PC-3 (cell line): ENCODE measurements around the gene NAT16. TPM values are rescaled to one million over a fixed set of nuclear protein-coding genes. Genes with fewer than 3 reads are reported as not detected.
"Not testable (repeated sequence)": the region's sequence is repeated elsewhere in the genome, so short reads cannot be mapped to it uniquely, and the experiment has no call there.

Source experiments
- ATAC-seq: fragments of 200-7000 bp; cut with Tn5 transposase; 2 replicates; pipeline ENCODE4 v1.9.1; 2020; ENCODE audit warnings: mild to moderate bottlenecking, moderate library complexity
- BruUV-seq: library from RNA; stranded (reverse); fragments of 400-500 nt; replicated peaks from 2 replicates; lab custom pipeline; 2021; lab: Mats Ljungman, UMichigan
- CTCF ChIA-PET: fragments of 300-600 bp; sonication (Branson Sonifier 250); formaldehyde crosslinking; loops from one replicate; lab custom pipeline; 2022; ENCODE audit warnings: antibody characterized with exemption; lab: Charles Lee
- POLR2A ChIA-PET: fragments of 300-600 bp; sonication (Branson Sonifier 250); formaldehyde crosslinking; loops from one replicate; lab custom pipeline; 2022; ENCODE audit warnings: antibody characterized with exemption; ENCODE audit not compliant: unreplicated experiment; lab: Charles Lee
- DNase-seq: peaks from one replicate; pipeline ENCODE4 v3.0.0-alpha.2; 2015
- H2AFZ ChIP-seq: fragments of 300-600 bp; sonication (generic); 2 replicates; pipeline ENCODE4 v1.6.0; 2016; ENCODE audit warnings: antibody characterized with exemption, low read length
- H3F3A ChIP-seq: fragments of 300-600 bp; sonication (generic); one replicate; pipeline ENCODE4 v1.6.0; 2017; ENCODE audit warnings: antibody characterized with exemption, low read length, control low read depth, mild to moderate bottlenecking; ENCODE audit not compliant: unreplicated experiment
- H3K27ac ChIP-seq: fragments of 300-600 bp; sonication (generic); 2 replicates; pipeline ENCODE4 v1.5.1; 2016; ENCODE audit warnings: mild to moderate bottlenecking, low read length
- H3K27me3 ChIP-seq: fragments of 300-600 bp; sonication (generic); 2 replicates; pipeline ENCODE4 v1.6.1; 2016; ENCODE audit warnings: low read length, mixed read lengths
- H3K36me3 ChIP-seq: fragments of 300-600 bp; sonication (generic); 2 replicates; pipeline ENCODE4 v1.6.1; 2016; ENCODE audit warnings: low read depth, mixed run types, low read length, mixed read lengths
- H3K4me1 ChIP-seq: fragments of 300-600 bp; sonication (generic); 2 replicates; pipeline ENCODE4 v1.5.1; 2016; ENCODE audit warnings: low read length; ENCODE audit not compliant: insufficient read depth
- H3K4me2 ChIP-seq: fragments of 300-600 bp; sonication (generic); 2 replicates; pipeline ENCODE4 v1.6.0; 2016; ENCODE audit warnings: low read length
- H3K4me3 ChIP-seq: fragments of 300-600 bp; sonication (generic); 2 replicates; pipeline ENCODE4 v1.5.1; 2016; ENCODE audit warnings: mild to moderate bottlenecking, low read length, mixed read lengths
- H3K79me2 ChIP-seq: fragments of 300-600 bp; sonication (generic); 2 replicates; pipeline ENCODE4 v1.6.1; 2017; ENCODE audit warnings: low read length, mixed read lengths
- H3K9ac ChIP-seq: fragments of 300-600 bp; sonication (generic); 2 replicates; pipeline ENCODE4 v1.6.0; 2016; ENCODE audit warnings: mild to moderate bottlenecking, low read length
- H3K9me2 ChIP-seq: fragments of 300-600 bp; sonication (generic); replicated peaks from 2 replicates; pipeline ENCODE4 v1.6.1; 2016; ENCODE audit warnings: mixed run types, low read length, mixed read lengths
- H3K9me3 ChIP-seq: fragments of 300-600 bp; sonication (generic); 2 replicates; pipeline ENCODE4 v1.6.1; 2016; ENCODE audit warnings: low read length, mixed read lengths
- H4K20me1 ChIP-seq: fragments of 300-600 bp; sonication (generic); 2 replicates; pipeline ENCODE4 v1.6.1; 2016; ENCODE audit warnings: low read length, mixed read lengths
- CTCF ChIP-seq: fragments of 300-600 bp; sonication (generic); conservative IDR thresholded peaks from 2 replicates; pipeline ENCODE4 v1.5.1; 2017; ENCODE audit warnings: antibody characterized with exemption, low read depth, mild to moderate bottlenecking, low read length
- EZH2 ChIP-seq: fragments of 300-600 bp; sonication (generic); IDR thresholded peaks from one replicate; pipeline ENCODE4 v1.6.1; 2017; ENCODE audit warnings: antibody characterized with exemption, mild to moderate bottlenecking, low read length; ENCODE audit not compliant: unreplicated experiment
- EZH2phosphoT487 ChIP-seq: fragments of 300-600 bp; sonication (generic); IDR thresholded peaks from 2 replicates; pipeline ENCODE4 v1.6.1; 2018; ENCODE audit warnings: mild to moderate bottlenecking, antibody characterized with exemption, low read length, borderline replicate concordance
- intact Hi-C: fragments of 100-400 bp; cut with micrococcal nuclease; formaldehyde crosslinking; loops from 2 replicates; pipeline ENCODE4 v1.9.0; 2023
- total RNA-seq: library from RNA; depleted of rRNA; stranded (reverse); fragments of >200 nt; gene quantifications from 2 replicates; pipeline ENCODE4 v1.2.3, GENCODE V29; 2014

NAT16 gene
- total RNA-seq, 1 experiment from 2014 or later, result 0.26 TPM

- intact Hi-C loops, result no loop called here
- POLR2A ChIA-PET, result interaction anchor here (0.6 kb wide), 1 partner anchor 35 kb away, joined by 6 read pairs; the partner anchor contains the start of gene VGF
- no peak for ATAC-seq
Observed at GRCh38 chr7:101200504-101200861, 20.4 kb upstream of the NAT16 start.

GRCh38 chr7:101199522-101199921 is 19.4 kb upstream of the NAT16 start:
- H3K27ac ChIP-seq, DNase-seq, H3K4me3 ChIP-seq, H3K9ac ChIP-seq, POLR2A ChIA-PET, intact Hi-C loops, H3K9me3 ChIP-seq, H4K20me1 ChIP-seq, H3K79me2 ChIP-seq, H3K36me3 ChIP-seq, H3K4me2 ChIP-seq, H3F3A ChIP-seq, CTCF ChIA-PET, H3K4me1 ChIP-seq, H2AFZ ChIP-seq, H3K9me2 ChIP-seq, ATAC-seq, H3K27me3 ChIP-seq, BruUV-seq: not testable (repeated sequence)

More at GRCh38 chr7:101200504-101200861, 20.4 kb upstream of the NAT16 start:
- H3K27ac ChIP-seq, result no peak overlapping the region
- H2AFZ ChIP-seq, result no peak overlapping the region
- H3K27me3 ChIP-seq, result no peaks in the 10 kb centered on the region
- H3K9me3 ChIP-seq, result no peaks in the 10 kb centered on the region
- H3K36me3 ChIP-seq, result no peaks in the 10 kb centered on the region
- BruUV-seq, result no TSS peak
- TF ChIP-seq EZH2phosphoT487 (no peak), CTCF (no peak), EZH2 (no peak)
- no peaks in the 10 kb centered on the region for H3F3A ChIP-seq
- CTCF ChIA-PET, result no interaction called here
- no peak overlapping the region for H3K4me2 ChIP-seq
- H3K9me2 ChIP-seq, result no peaks in the 10 kb centered on the region
- DNase-seq, result no peak
- H3K4me3 ChIP-seq, result no peak overlapping the region
- no peak overlapping the region for H3K9ac ChIP-seq
- no peaks in the 10 kb centered on the region for H4K20me1 ChIP-seq
- H3K4me1 ChIP-seq, result no peaks in the 10 kb centered on the region
- H3K79me2 ChIP-seq, result no peaks in the 10 kb centered on the region

- ChIA-PET POLR2A (no interaction called here), CTCF (no interaction called here)
- no peaks in the 10 kb centered on the region for H3K4me1 ChIP-seq
- ATAC-seq (no peak), DNase-seq (no peak)
- H3K4me3 ChIP-seq, result no peak overlapping the region
- H3K27ac ChIP-seq, result no peak overlapping the region
- H3K9me3 ChIP-seq, result no peaks in the 10 kb centered on the region
- no peaks in the 10 kb centered on the region for H3K27me3 ChIP-seq
- no peaks in the 10 kb centered on the region for H3K36me3 ChIP-seq
- no peak overlapping the region for H3K4me2 ChIP-seq
- no peak for TF ChIP-seq EZH2phosphoT487
- TF ChIP-seq CTCF, result no peak
- TF ChIP-seq EZH2, result no peak
- no peaks in the 10 kb centered on the region for H3K9me2 ChIP-seq
- no TSS peak for BruUV-seq
- no peaks in the 10 kb centered on the region for H3F3A ChIP-seq
- H3K79me2 ChIP-seq, result no peaks in the 10 kb centered on the region
- intact Hi-C loops, result no loop called here
- no peak overlapping the region for H2AFZ ChIP-seq
- H3K9ac ChIP-seq, result no peak overlapping the region
- no peaks in the 10 kb centered on the region for H4K20me1 ChIP-seq
Observed at GRCh38 chr7:101198476-101198875, 18.4 kb upstream of the NAT16 start.
